Measurements from ENCODE around the gene KDM5B.
"Not testable (repeated sequence)": the region's sequence is repeated elsewhere in the genome, so short reads cannot be mapped to it uniquely, and the experiment has no call there.

KDM5B gene

GRCh38 chr1:202733251-202733650 is 75.0 kb downstream of the KDM5B start:
- FAIRE-seq (no peak), DNase-seq (ENCODE audit: insufficient read length, low spot score) (no peak)
- no peak for TF ChIP-seq CTCF (IDR thresholded peaks at IDR 0.05; ENCODE audit: insufficient read depth, missing control alignments)

GRCh38 chr1:202728951-202729350 is 79.3 kb downstream of the KDM5B start:
- no peak for FAIRE-seq
- no peak for DNase-seq (ENCODE audit: insufficient read length, low spot score)
- TF ChIP-seq CTCF (IDR thresholded peaks at IDR 0.05; ENCODE audit: insufficient read depth, missing control alignments): no peak

GRCh38 chr1:202725526-202725925 is 82.7 kb downstream of the KDM5B start:
- DNase-seq (ENCODE audit: insufficient read length, low spot score): no peak
- no peak for TF ChIP-seq CTCF (IDR thresholded peaks at IDR 0.05; ENCODE audit: insufficient read depth, missing control alignments)
- no peak for FAIRE-seq

- DNase-seq (ENCODE audit: insufficient read length, low spot score) (no peak), FAIRE-seq (no peak)
- no peak for TF ChIP-seq CTCF (IDR thresholded peaks at IDR 0.05; ENCODE audit: insufficient read depth, missing control alignments)
Measured at GRCh38 chr1:202723708-202724107, 84.5 kb downstream of the KDM5B start.

- not testable (repeated sequence) for DNase-seq (ENCODE audit: insufficient read length, low spot score); FAIRE-seq
Measured at GRCh38 chr1:202723046-202723445, 85.2 kb downstream of the KDM5B start.

- no peak for FAIRE-seq
- DNase-seq (ENCODE audit: insufficient read length, low spot score): no peak
- TF ChIP-seq CTCF (IDR thresholded peaks at IDR 0.05; ENCODE audit: insufficient read depth, missing control alignments): no peak
Measured at GRCh38 chr1:202716654-202717053, 91.6 kb downstream of the KDM5B start.

- DNase-seq (ENCODE audit: insufficient read length, low spot score); FAIRE-seq: not testable (repeated sequence)
Measured at GRCh38 chr1:202714202-202714601, 94.0 kb downstream of the KDM5B start.

- FAIRE-seq: no peak
- no peak for DNase-seq (ENCODE audit: insufficient read length, low spot score)
- TF ChIP-seq CTCF (IDR thresholded peaks at IDR 0.05; ENCODE audit: insufficient read depth, missing control alignments): no peak
Measured at GRCh38 chr1:202713110-202713509, 95.1 kb downstream of the KDM5B start.
